Suprapubic skin (tissue), 4 donors: ENCODE measurements around the gene DOCK6. TPM values are rescaled to one million over a fixed set of nuclear protein-coding genes. Genes with fewer than 3 reads are reported as not detected.

ENCODE experiments used
- DNase-seq, 2 donors: peaks; one replicate each; pipeline ENCODE4 v3.0.0-alpha.2; 2019; ENCODE audit warnings: low spot score in 2 of 2
- H3K27ac ChIP-seq: fragments of 200-600 bp; sonication (generic); one replicate; pipeline ENCODE4 v1.5.1; 2019
- H3K27me3 ChIP-seq: fragments of 200-600 bp; sonication (generic); one replicate; pipeline ENCODE4 v1.5.1; 2019
- H3K36me3 ChIP-seq: fragments of 200-600 bp; sonication (generic); one replicate; pipeline ENCODE4 v1.5.1; 2019
- H3K4me1 ChIP-seq: fragments of 200-600 bp; sonication (generic); one replicate; pipeline ENCODE4 v1.5.1; 2019
- H3K4me3 ChIP-seq: fragments of 200-600 bp; sonication (generic); one replicate; pipeline ENCODE4 v1.5.1; 2019; ENCODE audit warnings: mild to moderate bottlenecking
- H3K9me3 ChIP-seq: fragments of 200-600 bp; sonication (generic); one replicate; pipeline ENCODE4 v1.5.1; 2019
- EP300 ChIP-seq: sonication (generic); formaldehyde crosslinking; IDR thresholded peaks from one replicate; pipeline ENCODE4 v1.6.1; 2017; ENCODE audit warnings: antibody characterized with exemption
- POLR2A ChIP-seq, 2 donors: fragments of 450-650 bp; IDR thresholded peaks; one replicate each; pipeline ENCODE4 v1.6.1; 2017; ENCODE audit warnings: antibody characterized with exemption in 2 of 2, mild to moderate bottlenecking in 2 of 2, moderate library complexity in 2 of 2
- POLR2AphosphoS5 ChIP-seq, 3 donors: sonication (generic); formaldehyde crosslinking; IDR thresholded peaks; one replicate each; pipeline ENCODE4 v1.6.1; 2017; ENCODE audit warnings: antibody characterized with exemption in 3 of 3
- WGBS: methylation state at CpG from one replicate; pipeline ENCODE4 v1.1.5; 2018; 5-methylcytosine and 5-hydroxymethylcytosine counted together
- total RNA-seq, 4 donors: library from RNA; depleted of rRNA; stranded (reverse); fragments of >200 nt; gene quantifications; one replicate each; pipeline ENCODE4 v1.1.0, GENCODE V29; 2016
- TF ChIP-seq, protein P1 (sequence below), 2 donors: fragments of 200-600 bp in 1 of 2; fragments of 450-650 bp in 1 of 2; sonication (generic) in 1 of 2; IDR thresholded peaks; one replicate each; pipeline ENCODE4 v1.5.1; 2016 to 2019; ENCODE audit warnings: antibody characterized with exemption in 2 of 2, mild to moderate bottlenecking in 1 of 2, moderate library complexity in 1 of 2

Gene DOCK6
- total RNA-seq, 4 donors from 2014 or later: 69.7 to 188 (median 98.3) TPM

DNA sequence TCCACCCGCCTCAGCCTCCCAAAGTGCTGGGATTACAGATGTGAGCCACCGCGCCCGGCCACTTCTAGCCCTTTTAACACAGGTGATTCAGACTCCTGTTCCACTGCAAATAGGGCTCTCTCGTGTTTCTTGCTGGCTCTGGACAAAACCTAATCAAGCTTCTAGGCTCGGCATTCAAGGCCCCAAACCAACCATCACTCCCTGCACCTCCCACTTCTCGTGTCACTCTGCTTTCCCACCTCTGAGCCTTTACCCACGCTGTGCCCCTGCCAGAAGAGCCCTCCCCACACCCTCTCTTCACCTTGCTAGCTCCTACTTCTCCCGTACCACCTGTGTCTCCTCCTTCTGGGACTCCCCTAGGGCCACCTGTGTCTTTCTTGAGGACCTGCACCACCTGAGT is 84.7 kb downstream of the DOCK6 start:
- TF ChIP-seq POLR2A (IDR thresholded peaks at IDR 0.05) (no peak), EP300 (no peak), POLR2AphosphoS5 (IDR thresholded peaks at IDR 0.05) (no peak)
- TF ChIP-seq, protein P1, sequence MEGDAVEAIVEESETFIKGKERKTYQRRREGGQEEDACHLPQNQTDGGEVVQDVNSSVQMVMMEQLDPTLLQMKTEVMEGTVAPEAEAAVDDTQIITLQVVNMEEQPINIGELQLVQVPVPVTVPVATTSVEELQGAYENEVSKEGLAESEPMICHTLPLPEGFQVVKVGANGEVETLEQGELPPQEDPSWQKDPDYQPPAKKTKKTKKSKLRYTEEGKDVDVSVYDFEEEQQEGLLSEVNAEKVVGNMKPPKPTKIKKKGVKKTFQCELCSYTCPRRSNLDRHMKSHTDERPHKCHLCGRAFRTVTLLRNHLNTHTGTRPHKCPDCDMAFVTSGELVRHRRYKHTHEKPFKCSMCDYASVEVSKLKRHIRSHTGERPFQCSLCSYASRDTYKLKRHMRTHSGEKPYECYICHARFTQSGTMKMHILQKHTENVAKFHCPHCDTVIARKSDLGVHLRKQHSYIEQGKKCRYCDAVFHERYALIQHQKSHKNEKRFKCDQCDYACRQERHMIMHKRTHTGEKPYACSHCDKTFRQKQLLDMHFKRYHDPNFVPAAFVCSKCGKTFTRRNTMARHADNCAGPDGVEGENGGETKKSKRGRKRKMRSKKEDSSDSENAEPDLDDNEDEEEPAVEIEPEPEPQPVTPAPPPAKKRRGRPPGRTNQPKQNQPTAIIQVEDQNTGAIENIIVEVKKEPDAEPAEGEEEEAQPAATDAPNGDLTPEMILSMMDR (IDR thresholded peaks at IDR 0.05): no peak

DNA sequence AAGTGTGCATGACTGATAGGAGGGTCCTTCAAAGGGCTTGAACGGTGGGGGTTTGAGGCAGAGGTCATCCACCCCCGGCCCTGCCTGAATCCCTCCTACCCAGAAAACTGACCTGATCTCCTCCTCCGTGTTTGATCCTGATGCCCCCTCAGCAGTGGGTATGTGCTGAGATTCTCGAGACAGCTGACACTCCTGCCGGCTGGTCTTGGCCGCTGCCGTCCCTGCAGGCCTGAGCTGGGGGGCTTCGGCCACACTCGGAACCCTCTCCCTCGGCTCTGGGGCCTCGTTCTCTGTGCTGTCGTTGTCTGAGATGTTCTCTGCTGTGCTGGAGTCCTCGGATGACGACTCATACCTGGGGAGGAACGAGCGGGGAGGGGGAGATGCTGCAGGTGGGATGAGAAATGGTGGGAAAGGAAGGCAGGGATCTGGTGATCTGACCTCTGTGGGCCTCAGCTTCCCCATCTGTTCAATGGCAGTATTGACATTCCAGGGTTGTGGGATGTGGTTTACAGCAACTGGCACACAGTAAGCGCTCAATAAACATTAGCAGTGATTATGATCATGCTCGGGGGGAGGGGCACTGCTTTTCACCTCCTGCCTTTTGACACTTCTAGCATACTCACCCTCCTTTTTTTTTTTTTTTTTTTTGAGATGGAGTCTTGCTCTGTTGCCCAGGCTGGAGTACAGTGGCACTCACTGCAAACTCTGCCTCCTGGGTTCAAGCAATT is 85.7 kb downstream of the DOCK6 start:
- 77% methylated on average over 7 of the region's 18 CpGs for WGBS
- Histone ChIP-seq H3K9me3 (no peaks in the 10 kb centered on the region), H3K36me3 (peaks cover 63% of the 10 kb centered on the region), H3K27ac (no peak overlapping the region), H3K27me3 (no peaks in the 10 kb centered on the region), H3K4me3 (no peak overlapping the region), H3K4me1 (peaks cover 16% of the 10 kb centered on the region)
- no peak for DNase-seq
- TF ChIP-seq POLR2A (IDR thresholded peaks at IDR 0.05): no peak
- TF ChIP-seq EP300: no peak
- TF ChIP-seq, protein P1 (IDR thresholded peaks at IDR 0.05): no peak
- no peak for TF ChIP-seq POLR2AphosphoS5 (IDR thresholded peaks at IDR 0.05)

More for the DNA sequence above, 84.7 kb downstream of the DOCK6 start:
- no peak for DNase-seq
- no peaks in the 10 kb centered on the region for H3K27me3 ChIP-seq
- no peak overlapping the region for H3K27ac ChIP-seq
- H3K4me1 ChIP-seq: peaks cover 16% of the 10 kb centered on the region
- H3K4me3 ChIP-seq: no peak overlapping the region
- no peaks in the 10 kb centered on the region for H3K9me3 ChIP-seq
- WGBS: 92% methylated on average over 9 of the region's 9 CpGs
- peaks cover 56% of the 10 kb centered on the region for H3K36me3 ChIP-seq

DNA sequence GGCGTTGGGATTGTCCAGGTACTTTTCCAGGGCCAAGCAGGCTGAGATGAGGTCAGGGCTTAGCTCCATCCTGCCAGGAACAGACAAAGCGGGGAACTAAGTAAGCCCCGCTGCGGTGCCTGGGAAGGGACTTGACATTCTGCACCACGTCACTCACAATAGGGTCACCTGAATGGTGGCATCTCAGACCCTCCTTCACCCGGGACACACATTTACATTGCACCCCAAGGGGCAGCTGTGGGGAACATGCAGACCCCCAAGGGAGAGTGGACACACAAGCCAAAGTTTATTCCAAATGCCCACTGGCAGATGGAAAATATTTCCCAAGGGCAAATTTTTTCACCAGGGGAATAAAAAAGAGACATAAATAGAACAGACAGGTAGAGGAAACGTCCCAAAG is 86.4 kb downstream of the DOCK6 start:
- no peaks in the 10 kb centered on the region for H3K9me3 ChIP-seq
- no peak overlapping the region for H3K4me3 ChIP-seq
- TF ChIP-seq POLR2A (IDR thresholded peaks at IDR 0.05): no peak
- TF ChIP-seq EP300: no peak
- TF ChIP-seq, protein P1 (IDR thresholded peaks at IDR 0.05): no peak
- no peak for TF ChIP-seq POLR2AphosphoS5 (IDR thresholded peaks at IDR 0.05)
- DNase-seq: no peak
- H3K27me3 ChIP-seq: no peaks in the 10 kb centered on the region
- H3K27ac ChIP-seq: no peak overlapping the region
- peaks cover 17% of the 10 kb centered on the region for H3K4me1 ChIP-seq
- 93% methylated on average over 6 of the region's 7 CpGs for WGBS
- peaks cover 66% of the 10 kb centered on the region for H3K36me3 ChIP-seq

DNA sequence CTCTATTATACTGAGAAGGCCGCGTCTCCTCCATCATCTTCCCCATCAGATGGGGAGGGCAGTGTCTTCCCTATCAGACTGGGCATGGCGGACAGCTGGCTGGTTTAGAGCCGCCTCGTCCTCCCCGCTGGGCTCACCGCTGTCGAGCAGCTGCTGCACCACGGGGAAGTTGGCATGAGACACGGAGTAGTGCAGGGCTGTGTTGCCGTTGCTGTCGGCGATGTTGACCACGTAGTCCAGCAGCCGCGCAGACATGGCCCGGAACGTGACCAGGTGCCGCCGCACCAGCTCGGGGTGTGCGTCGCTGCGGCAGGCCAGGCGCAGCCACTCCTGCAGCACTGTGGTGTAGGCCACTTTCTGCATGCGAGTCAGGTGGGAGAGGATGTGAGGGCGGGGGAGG is 88.0 kb downstream of the DOCK6 start:
- Histone ChIP-seq H3K27ac (no peak overlapping the region), H3K36me3 (peaks cover 81% of the 10 kb centered on the region), H3K27me3 (no peaks in the 10 kb centered on the region), H3K4me3 (no peak overlapping the region), H3K4me1 (peaks cover 7% of the 10 kb centered on the region), H3K9me3 (no peaks in the 10 kb centered on the region)
- WGBS: 95% methylated on average over 26 of the region's 27 CpGs
- DNase-seq: no peak
- TF ChIP-seq POLR2AphosphoS5 (IDR thresholded peaks at IDR 0.05) (no peak), POLR2A (IDR thresholded peaks at IDR 0.05) (no peak), EP300 (no peak)
- TF ChIP-seq, protein P1 (IDR thresholded peaks at IDR 0.05): no peak

DNA sequence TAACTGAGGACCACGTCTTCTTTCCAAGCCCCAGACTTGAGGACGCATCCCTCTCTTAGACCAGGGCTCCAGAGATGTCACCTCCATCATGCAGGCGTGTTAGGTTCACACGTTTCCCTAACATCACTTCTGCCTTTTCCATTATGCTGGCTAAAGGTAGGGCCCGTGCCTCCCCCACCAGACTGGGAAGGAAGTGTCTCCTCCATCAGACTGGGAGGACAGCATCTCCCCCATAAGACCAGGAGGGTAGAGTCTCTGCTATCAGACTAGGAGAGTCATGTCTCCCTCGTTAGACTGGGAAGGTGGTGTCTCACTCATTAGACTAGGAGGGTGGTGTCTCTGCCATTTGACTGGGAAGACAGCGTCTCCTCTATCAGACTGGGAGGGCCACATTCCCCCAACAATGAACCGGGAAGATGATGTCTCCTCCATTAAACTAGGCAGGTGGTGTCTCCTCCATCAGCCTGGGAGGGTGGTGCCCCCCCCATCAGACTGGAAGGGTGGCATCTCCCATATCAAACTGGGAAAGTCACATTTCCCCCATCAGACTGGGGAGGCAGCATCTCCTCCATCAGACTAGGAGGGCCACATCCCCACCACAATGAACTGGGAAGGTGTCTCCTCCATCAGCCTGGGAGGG is 88.7 kb downstream of the DOCK6 start:
- peaks cover 88% of the 10 kb centered on the region for H3K36me3 ChIP-seq
- WGBS: 78% methylated on average over 5 of the region's 8 CpGs

More for the DNA sequence above, 88.7 kb downstream of the DOCK6 start:
- Histone ChIP-seq H3K4me1 (peaks cover 8% of the 10 kb centered on the region), H3K27me3 (no peaks in the 10 kb centered on the region), H3K9me3 (no peaks in the 10 kb centered on the region), H3K27ac (no peak overlapping the region), H3K4me3 (no peak overlapping the region)
- TF ChIP-seq POLR2AphosphoS5 (IDR thresholded peaks at IDR 0.05): no peak
- TF ChIP-seq EP300: no peak
- TF ChIP-seq POLR2A (IDR thresholded peaks at IDR 0.05): no peak
- TF ChIP-seq, protein P1 (IDR thresholded peaks at IDR 0.05): no peak
- no peak for DNase-seq
